Stimulated activated CD8-positive, alpha-beta memory T cell treated with anti-CD3 and anti-CD28 coated beads, Interleukin-15, amount 100 ng/mL, for 48 hours (primary cell): ENCODE measurements around the gene CNOT2.
"Not testable (repeated sequence)": the region's sequence is repeated elsewhere in the genome, so short reads cannot be mapped to it uniquely, and the experiment has no call there.

ENCODE experiments used
- DNase-seq, 2 donors: peaks; one replicate each; pipeline ENCODE4 v3.0.0-alpha.2; 2020; ENCODE audit warnings: low read depth in 2 of 2

The CNOT2 gene

GRCh38 chr12:70304684-70305555, 61.7 kb downstream of the CNOT2 start:
- DNase-seq, result not testable (repeated sequence)

- no peak for DNase-seq
Measured at GRCh38 chr12:70305794-70306193, 62.6 kb downstream of the CNOT2 start.

- DNase-seq, result no peak
Measured at GRCh38 chr12:70306676-70307075, 63.4 kb downstream of the CNOT2 start.

GRCh38 chr12:70307868-70308267, 64.6 kb downstream of the CNOT2 start:
- DNase-seq, result no peak

GRCh38 chr12:70309348-70309747, 66.1 kb downstream of the CNOT2 start:
- no peak for DNase-seq

GRCh38 chr12:70314145-70314544, 70.9 kb downstream of the CNOT2 start:
- no peak for DNase-seq

GRCh38 chr12:70317781-70318180, 74.5 kb downstream of the CNOT2 start:
- DNase-seq, result no peak

GRCh38 chr12:70319605-70320004, 76.4 kb downstream of the CNOT2 start:
- no peak for DNase-seq

- DNase-seq, result no peak
Measured at GRCh38 chr12:70321191-70321590, 78.0 kb downstream of the CNOT2 start.

GRCh38 chr12:70327541-70327940, 84.3 kb downstream of the CNOT2 start:
- no peak for DNase-seq

- no peak for DNase-seq
Measured at GRCh38 chr12:70329728-70330127, 86.5 kb downstream of the CNOT2 start.

- DNase-seq, result no peak
Measured at GRCh38 chr12:70330158-70330557, 86.9 kb downstream of the CNOT2 start.

GRCh38 chr12:70332236-70332635, 89.0 kb downstream of the CNOT2 start:
- DNase-seq, result no peak

- no peak for DNase-seq
Measured at GRCh38 chr12:70334742-70335141, 91.5 kb downstream of the CNOT2 start.

GRCh38 chr12:70338531-70338930, 95.3 kb downstream of the CNOT2 start:
- no peak for DNase-seq

- DNase-seq, result no peak
Measured at GRCh38 chr12:70351076-70351475, 107.8 kb downstream of the CNOT2 start.

- DNase-seq, result no peak
Measured at GRCh38 chr12:70353780-70354660, 110.8 kb downstream of the CNOT2 start.

GRCh38 chr12:70354787-70355186, 111.6 kb downstream of the CNOT2 start:
- no peak for DNase-seq

GRCh38 chr12:70355972-70356371, 112.7 kb downstream of the CNOT2 start:
- no peak for DNase-seq

- DNase-seq, result no peak
Measured at GRCh38 chr12:70359458-70360197, 116.4 kb downstream of the CNOT2 start.

- no peak for DNase-seq
Measured at GRCh38 chr12:70360218-70360617, 117.0 kb downstream of the CNOT2 start.
